Naive B cell (primary cell): Measurements from ENCODE around the gene JUNB. TPM values are rescaled to one million over a fixed set of nuclear protein-coding genes. Genes with fewer than 3 reads are reported as not detected.
"Not testable (repeated sequence)": the region's sequence is repeated elsewhere in the genome, so short reads cannot be mapped to it uniquely, and the experiment has no call there.

Experiments used
- ATAC-seq, 2 donors: fragments of 150-1000 bp; cut with Tn5 transposase; 2 replicates each; pipeline ENCODE4 v1.10.0; 2021; ENCODE audit warnings: low read depth in 2 of 2, mild to moderate bottlenecking in 2 of 2, moderate library complexity in 2 of 2
- DNase-seq: peaks from one replicate; pipeline ENCODE4 v3.0.0; 2022
- H3K27ac Mint-ChIP-seq, 6 donors: one replicate each; pipeline ENCODE4 v1.8.0; 2020 to 2022; ENCODE audit warnings: mild to moderate bottlenecking in 6 of 6, mixed read lengths in 6 of 6, moderate library complexity in 5 of 6, inconsistent platforms in 2 of 6
- H3K27me3 Mint-ChIP-seq, 3 donors: one replicate each; pipeline ENCODE4 v1.8.0; 2021 to 2022; ENCODE audit warnings: mixed read lengths in 3 of 3, mild to moderate bottlenecking in 1 of 3
- H3K36me3 Mint-ChIP-seq, 2 donors: one replicate each; pipeline ENCODE4 v1.8.0; 2020 to 2022; ENCODE audit warnings: mixed read lengths in 2 of 2, inconsistent platforms in 1 of 2, mild to moderate bottlenecking in 1 of 2
- H3K4me1 Mint-ChIP-seq, 3 donors: one replicate each; pipeline ENCODE4 v1.8.0; 2020 to 2022; ENCODE audit warnings: mixed read lengths in 3 of 3, inconsistent platforms in 1 of 3, mild to moderate bottlenecking in 1 of 3, moderate library complexity in 1 of 3
- H3K4me3 Mint-ChIP-seq, 8 donors: one replicate each; pipeline ENCODE4 v1.8.0; 2020 to 2022; ENCODE audit warnings: mild to moderate bottlenecking in 8 of 8, mixed read lengths in 8 of 8, moderate library complexity in 8 of 8, inconsistent platforms in 2 of 8
- H3K9me3 Mint-ChIP-seq, 7 donors: one replicate each; pipeline ENCODE4 v1.8.0; 2020 to 2022; ENCODE audit warnings: mixed read lengths in 7 of 7, mild to moderate bottlenecking in 5 of 7, inconsistent platforms in 2 of 7, moderate library complexity in 1 of 7
- polyA plus RNA-seq, 6 donors: library from polyadenylated mRNA; unstranded; fragments of 300-500 nt; fragmentation: Illumina TruSeq; gene quantifications; one replicate each; pipeline ENCODE4 v1.2.3, GENCODE V29; 2021; ENCODE audit warnings: low read depth in 6 of 6

JUNB gene
- polyA plus RNA-seq, 6 donors from 2014 or later: 777 to 2,686 (median 1,649) TPM

GRCh38 chr19:12817188-12817587, 25.9 kb downstream of the JUNB start:
- not testable (repeated sequence) for H3K27ac Mint-ChIP-seq, H3K27me3 Mint-ChIP-seq, H3K36me3 Mint-ChIP-seq, H3K4me1 Mint-ChIP-seq, DNase-seq, H3K4me3 Mint-ChIP-seq, H3K9me3 Mint-ChIP-seq, ATAC-seq

GRCh38 chr19:12817810-12818209, 26.5 kb downstream of the JUNB start:
- DNase-seq, ATAC-seq, H3K36me3 Mint-ChIP-seq, H3K9me3 Mint-ChIP-seq, H3K27ac Mint-ChIP-seq, H3K27me3 Mint-ChIP-seq, H3K4me1 Mint-ChIP-seq: not testable (repeated sequence)
- H3K4me3 Mint-ChIP-seq: peak overlapping the region in 1 of 8 donors; percentile 61

GRCh38 chr19:12821761-12822160, 30.5 kb downstream of the JUNB start:
- peaks cover 7 to 13% (median 10%) of the 10 kb centered on the region in 3 donors for H3K4me1 Mint-ChIP-seq
- H3K36me3 Mint-ChIP-seq: no peaks in the 10 kb centered on the region
- DNase-seq (no peak), ATAC-seq (no peak)
- H3K27me3 Mint-ChIP-seq: peaks cover 17 to 27% (median 22%) of the 10 kb centered on the region in 3 donors
- peaks cover 0 to 7% (median 0%) of the 10 kb centered on the region in 7 donors for H3K9me3 Mint-ChIP-seq
- H3K27ac Mint-ChIP-seq: no peak overlapping the region
- no peak overlapping the region for H3K4me3 Mint-ChIP-seq

GRCh38 chr19:12825254-12826131, 34.2 kb downstream of the JUNB start:
- no peaks in the 10 kb centered on the region for H3K36me3 Mint-ChIP-seq
- DNase-seq (no peak), ATAC-seq (peak in 1 of 2 donors; percentile 41)
- peak overlapping the region in 5 of 8 donors; percentile 37 to 77 (median 48) for H3K4me3 Mint-ChIP-seq
- H3K27me3 Mint-ChIP-seq: peaks cover 36 to 63% (median 49%) of the 10 kb centered on the region in 3 donors
- peaks cover 0 to 7% (median 0%) of the 10 kb centered on the region in 7 donors for H3K9me3 Mint-ChIP-seq
- peaks cover 7 to 17% (median 13%) of the 10 kb centered on the region in 3 donors for H3K4me1 Mint-ChIP-seq
- peak overlapping the region in 1 of 6 donors; percentile 3 for H3K27ac Mint-ChIP-seq

GRCh38 chr19:12828494-12828893, 37.2 kb downstream of the JUNB start:
- ATAC-seq (peak; percentile 52 to 53), DNase-seq (no peak)
- Mint-ChIP-seq H3K27me3 (peaks cover 60 to 88% (median 73%) of the 10 kb centered on the region in 3 donors), H3K27ac (no peak overlapping the region), H3K36me3 (peaks cover 0 to 14% of the 10 kb centered on the region in 2 donors), H3K9me3 (peaks cover 1 to 17% (median 3%) of the 10 kb centered on the region in 7 donors), H3K4me1 (peaks cover 21 to 38% (median 32%) of the 10 kb centered on the region in 3 donors), H3K4me3 (no peak overlapping the region)

GRCh38 chr19:12833418-12833737, 42.1 kb downstream of the JUNB start:
- peaks cover 65 to 93% (median 70%) of the 10 kb centered on the region in 3 donors for H3K27me3 Mint-ChIP-seq
- DNase-seq (no peak), ATAC-seq (no peak)
- peaks cover 1 to 17% (median 6%) of the 10 kb centered on the region in 7 donors for H3K9me3 Mint-ChIP-seq
- H3K36me3 Mint-ChIP-seq: peaks cover 0 to 19% of the 10 kb centered on the region in 2 donors
- peak overlapping the region; percentile 14 to 76 (median 70) for H3K4me3 Mint-ChIP-seq
- peaks cover 19 to 49% (median 34%) of the 10 kb centered on the region in 3 donors for H3K4me1 Mint-ChIP-seq
- H3K27ac Mint-ChIP-seq: peak overlapping the region in 2 of 6 donors; percentile 9 to 49

GRCh38 chr19:12833738-12834565, 42.7 kb downstream of the JUNB start:
- Mint-ChIP-seq H3K9me3 (peaks cover 1 to 17% (median 6%) of the 10 kb centered on the region in 7 donors), H3K36me3 (peaks cover 0 to 19% of the 10 kb centered on the region in 2 donors), H3K4me3 (peak overlapping the region; percentile 51 to 79 (median 68)), H3K4me1 (peaks cover 23 to 51% (median 36%) of the 10 kb centered on the region in 3 donors), H3K27ac (peak overlapping the region in 3 of 6 donors; percentile 52 to 88 (median 85)), H3K27me3 (peaks cover 66 to 93% (median 68%) of the 10 kb centered on the region in 3 donors)
- no peak for ATAC-seq
- no peak for DNase-seq

- DNase-seq (no peak), ATAC-seq (no peak)
- peak within 1 kb of the TSS; percentile 52 to 79 (median 70) for H3K4me3 Mint-ChIP-seq
Measured at GRCh38 chr19:12834566-12834943, 43.3 kb downstream of the JUNB start, which contains the start of gene RTBDN. Gene RTBDN, minus strand, starts transcription at chr19:12834579. Its CDS starts 4,600 bp downstream, at chr19:12829979.

GRCh38 chr19:12834976-12835757, 43.9 kb downstream of the JUNB start:
- Mint-ChIP-seq H3K4me3 (peak overlapping the region in 6 of 8 donors; percentile 47 to 74 (median 68)), H3K36me3 (peaks cover 0 to 20% of the 10 kb centered on the region in 2 donors), H3K4me1 (peaks cover 29 to 61% (median 46%) of the 10 kb centered on the region in 3 donors), H3K9me3 (peaks cover 1 to 17% (median 6%) of the 10 kb centered on the region in 7 donors), H3K27ac (peak overlapping the region in 3 of 6 donors; percentile 52 to 73 (median 63)), H3K27me3 (peaks cover 67 to 93% (median 69%) of the 10 kb centered on the region in 3 donors)
- no peak for DNase-seq
- peak in 1 of 2 donors; percentile 11 for ATAC-seq

More at GRCh38 chr19:12834566-12834943, 43.3 kb downstream of the JUNB start, which contains the start of gene RTBDN:
- H3K9me3 Mint-ChIP-seq: peaks cover 1 to 17% (median 6%) of the 10 kb centered on the region in 7 donors
- peaks cover 67 to 93% (median 69%) of the 10 kb centered on the region in 3 donors for H3K27me3 Mint-ChIP-seq
- H3K36me3 Mint-ChIP-seq: peaks cover 0 to 19% of the 10 kb centered on the region in 2 donors
- H3K4me1 Mint-ChIP-seq: peaks cover 29 to 57% (median 42%) of the 10 kb centered on the region in 3 donors
- H3K27ac Mint-ChIP-seq: peak within 1 kb of the TSS in 5 of 6 donors; percentile 49 to 88 (median 73)

- H3K27ac Mint-ChIP-seq: peak overlapping the region in 1 of 6 donors; percentile 82
- peaks cover 0 to 16% (median 7%) of the 10 kb centered on the region in 7 donors for H3K9me3 Mint-ChIP-seq
- peaks cover 67 to 93% (median 69%) of the 10 kb centered on the region in 3 donors for H3K27me3 Mint-ChIP-seq
- ATAC-seq (no peak), DNase-seq (no peak)
- H3K4me1 Mint-ChIP-seq: peaks cover 39 to 74% (median 58%) of the 10 kb centered on the region in 3 donors
- peaks cover 0 to 30% of the 10 kb centered on the region in 2 donors for H3K36me3 Mint-ChIP-seq
- H3K4me3 Mint-ChIP-seq: peak overlapping the region in 2 of 8 donors; percentile 61 to 67
Measured at GRCh38 chr19:12836529-12836863, 45.2 kb downstream of the JUNB start.

GRCh38 chr19:12837225-12837624, 45.9 kb downstream of the JUNB start:
- Mint-ChIP-seq H3K36me3 (peaks cover 0 to 28% of the 10 kb centered on the region in 2 donors), H3K4me1 (peaks cover 39 to 72% (median 55%) of the 10 kb centered on the region in 3 donors), H3K4me3 (peak overlapping the region in 4 of 8 donors; percentile 25 to 81 (median 58)), H3K27ac (peak overlapping the region in 1 of 6 donors; percentile 5), H3K9me3 (peaks cover 0 to 11% (median 5%) of the 10 kb centered on the region in 7 donors), H3K27me3 (peaks cover 67 to 93% (median 69%) of the 10 kb centered on the region in 3 donors)
- no peak for ATAC-seq
- DNase-seq: no peak
